Measurements from ENCODE around the gene KDM1A. TPM values are rescaled to one million over a fixed set of nuclear protein-coding genes. Genes with fewer than 3 reads are reported as not detected.

Gene KDM1A
- polyA plus RNA-seq, 1 donor (not counting 4 experiments of a cell fraction or from before 2014, with no cell fraction given), result 84.8 TPM

- Histone ChIP-seq H3K27ac (ENCODE audit: control insufficient read depth, insufficient read depth, low read length) (no peak overlapping the region), H3K79me2 (ENCODE audit: control insufficient read depth, insufficient read depth, low read length) (no peaks in the 10 kb centered on the region), H3K4me1 (ENCODE audit: control insufficient read depth, extremely low read depth, insufficient read depth, low read length) (peaks cover 9% of the 10 kb centered on the region), H3K9me1 (ENCODE audit: control insufficient read depth, extremely low read depth, insufficient read depth, low read length) (no peaks in the 10 kb centered on the region), H4K20me1 (ENCODE audit: control insufficient read depth, extremely low read depth, insufficient read depth, low read length) (peaks cover under 1% of the 10 kb centered on the region), H3K9ac (ENCODE audit: control insufficient read depth, extremely low read depth, insufficient read depth, low read length) (no peak overlapping the region), H2AFZ (ENCODE audit: control insufficient read depth, low read length) (no peak overlapping the region), H3K27me3 (ENCODE audit: control insufficient read depth, extremely low read depth, insufficient read depth, low read length) (no peaks in the 10 kb centered on the region), H3K4me3 (ENCODE audit: control insufficient read depth in 2 of 3, extremely low read depth in 1 of 3, insufficient read depth in 2 of 3, low read depth in 1 of 3, low read length in 3 of 3) (no peak overlapping the region), H3K4me2 (ENCODE audit: control insufficient read depth, extremely low read depth, insufficient read depth, low read depth, low read length) (no peak overlapping the region), H3K36me3 (ENCODE audit: control insufficient read depth in 2 of 2, extremely low read depth in 1 of 2, insufficient read depth in 2 of 2, low read length in 2 of 2) (peaks cover 23 to 49% of the 10 kb centered on the region in 2 experiments), H3K9me3 (ENCODE audit: control insufficient read depth, low read depth, low read length) (no peaks in the 10 kb centered on the region)
- FAIRE-seq (no peak), DNase-seq (ENCODE audit: low read depth, low spot score) (no peak)
- no peak for TF ChIP-seq EZH2 (IDR thresholded peaks at IDR 0.05; ENCODE audit: low read length)
- TF ChIP-seq CTCF (optimal IDR thresholded peaks at IDR 0.05 in 1 of 3, IDR thresholded peaks at IDR 0.05 in 1 of 3, conservative IDR thresholded peaks at IDR 0.05 in 1 of 3; ENCODE audit: extremely low read depth in 1 of 3, insufficient read depth in 2 of 3, low read length in 3 of 3), result no peak
- dilution Hi-C loops (cut with MboI; ENCODE audit: extremely low pct_ligation_motif_present, low sequenced_read_pairs), result no loop called here
Observed at GRCh38 chr1:23079025-23079424, 59.8 kb downstream of the KDM1A start.

- no peaks in the 10 kb centered on the region for H3K9me1 ChIP-seq (ENCODE audit: control insufficient read depth, extremely low read depth, insufficient read depth, low read length)
- no peak overlapping the region for H3K27ac ChIP-seq (ENCODE audit: control insufficient read depth, insufficient read depth, low read length)
- no peak overlapping the region for H3K9ac ChIP-seq (ENCODE audit: control insufficient read depth, extremely low read depth, insufficient read depth, low read length)
- FAIRE-seq, result no peak
- dilution Hi-C loops (cut with MboI; ENCODE audit: extremely low pct_ligation_motif_present, low sequenced_read_pairs), result no loop called here
- H4K20me1 ChIP-seq (ENCODE audit: control insufficient read depth, extremely low read depth, insufficient read depth, low read length), result peaks cover 3% of the 10 kb centered on the region
- DNase-seq (ENCODE audit: low read depth, low spot score), result no peak
- no peaks in the 10 kb centered on the region for H3K9me3 ChIP-seq (ENCODE audit: control insufficient read depth, low read depth, low read length)
- peaks cover 9% of the 10 kb centered on the region for H3K4me1 ChIP-seq (ENCODE audit: control insufficient read depth, extremely low read depth, insufficient read depth, low read length)
- H3K4me3 ChIP-seq (ENCODE audit: control insufficient read depth in 2 of 3, extremely low read depth in 1 of 3, insufficient read depth in 2 of 3, low read depth in 1 of 3, low read length in 3 of 3), result no peak overlapping the region
- no peak overlapping the region for H2AFZ ChIP-seq (ENCODE audit: control insufficient read depth, low read length)
- peaks cover 29 to 59% of the 10 kb centered on the region in 2 experiments for H3K36me3 ChIP-seq (ENCODE audit: control insufficient read depth in 2 of 2, extremely low read depth in 1 of 2, insufficient read depth in 2 of 2, low read length in 2 of 2)
- H3K79me2 ChIP-seq (ENCODE audit: control insufficient read depth, insufficient read depth, low read length), result no peaks in the 10 kb centered on the region
- TF ChIP-seq EZH2 (IDR thresholded peaks at IDR 0.05; ENCODE audit: low read length) (no peak), CTCF (optimal IDR thresholded peaks at IDR 0.05 in 1 of 3, IDR thresholded peaks at IDR 0.05 in 1 of 3, conservative IDR thresholded peaks at IDR 0.05 in 1 of 3; ENCODE audit: extremely low read depth in 1 of 3, insufficient read depth in 2 of 3, low read length in 3 of 3) (no peak)
- no peaks in the 10 kb centered on the region for H3K27me3 ChIP-seq (ENCODE audit: control insufficient read depth, extremely low read depth, insufficient read depth, low read length)
- H3K4me2 ChIP-seq (ENCODE audit: control insufficient read depth, extremely low read depth, insufficient read depth, low read depth, low read length), result no peak overlapping the region
Observed at GRCh38 chr1:23080885-23081284, 61.6 kb downstream of the KDM1A start.
